HFFc6 (cell line): Measurements from ENCODE around the gene IL6R. TPM values are rescaled to one million over a fixed set of nuclear protein-coding genes. Genes with fewer than 3 reads are reported as not detected.

Experiments used
- DNase-seq: peaks from one replicate; pipeline ENCODE4 v3.0.0-alpha.2; 2018
- H3K27ac Mint-ChIP-seq: 2 replicates; pipeline ENCODE4 v1.8.0; 2020; ENCODE audit warnings: mild to moderate bottlenecking, mixed read lengths
- H3K27me3 Mint-ChIP-seq: 2 replicates; pipeline ENCODE4 v1.8.0; 2021; ENCODE audit warnings: mild to moderate bottlenecking, moderate library complexity, mixed read lengths; ENCODE audit not compliant: insufficient read depth
- H3K36me3 Mint-ChIP-seq: 2 replicates; pipeline ENCODE4 v1.8.0; 2021; ENCODE audit warnings: low read depth, mixed read lengths
- H3K4me1 Mint-ChIP-seq: 2 replicates; pipeline ENCODE4 v1.8.0; 2020; ENCODE audit warnings: low read depth, mixed read lengths
- H3K4me3 Mint-ChIP-seq: 2 replicates; pipeline ENCODE4 v1.8.0; 2020; ENCODE audit warnings: mild to moderate bottlenecking, moderate library complexity, mixed read lengths
- H3K9me3 Mint-ChIP-seq: 2 replicates; pipeline ENCODE4 v1.8.0; 2020; ENCODE audit warnings: mild to moderate bottlenecking, mixed read lengths
- CTCF ChIP-seq: fragments of 200-600 bp; sonication (generic); IDR thresholded peaks from 2 replicates; pipeline ENCODE4 v1.5.0; 2021; ENCODE audit warnings: antibody characterized with exemption, mild to moderate bottlenecking
- total RNA-seq, 6 experiments: library from RNA; stranded (reverse); fragmentation: NEBNext Ultra II Directional; extraction: Animal tissue kit (Norgen Biotek cat#: 25700); gene quantifications; 2 replicates in 1 of 6; 3 replicates in 5 of 6; pipeline ENCODE4 v1.2.3, GENCODE V29; 2021

IL6R gene
- total RNA-seq, 6 experiments from 2014 or later, result 2.0 to 3.9 (median 2.3) TPM

- no peak overlapping the region for H3K4me3 Mint-ChIP-seq
- H3K27me3 Mint-ChIP-seq, result peaks cover 25% of the 10 kb centered on the region
- H3K27ac Mint-ChIP-seq, result no peak overlapping the region
- DNase-seq, result no peak
- H3K4me1 Mint-ChIP-seq, result no peaks in the 10 kb centered on the region
- H3K9me3 Mint-ChIP-seq, result no peaks in the 10 kb centered on the region
- no peaks in the 10 kb centered on the region for H3K36me3 Mint-ChIP-seq
- no peak for TF ChIP-seq CTCF
Measured at GRCh38 chr1:154379301-154379700, 25.8 kb upstream of the IL6R start.

GRCh38 chr1:154384650-154385489, 20.3 kb upstream of the IL6R start:
- no peaks in the 10 kb centered on the region for H3K36me3 Mint-ChIP-seq
- peaks cover 40% of the 10 kb centered on the region for H3K27me3 Mint-ChIP-seq
- H3K27ac Mint-ChIP-seq, result no peak overlapping the region
- TF ChIP-seq CTCF, result no peak
- H3K9me3 Mint-ChIP-seq, result no peaks in the 10 kb centered on the region
- H3K4me1 Mint-ChIP-seq, result peaks cover 13% of the 10 kb centered on the region; the same call in 1 of the 2 replicates
- no peak for DNase-seq
- no peak overlapping the region for H3K4me3 Mint-ChIP-seq

GRCh38 chr1:154386643-154387352, 18.3 kb upstream of the IL6R start:
- H3K4me3 Mint-ChIP-seq, result peak overlapping the region; percentile 70

GRCh38 chr1:154391086-154391770, 13.9 kb upstream of the IL6R start:
- no peak for TF ChIP-seq CTCF
- H3K27ac Mint-ChIP-seq, result no peak overlapping the region
- DNase-seq, result no peak
- H3K4me1 Mint-ChIP-seq, result peaks cover 6% of the 10 kb centered on the region; the same call in 1 of the 2 replicates
- H3K27me3 Mint-ChIP-seq, result peaks cover 29% of the 10 kb centered on the region
- no peaks in the 10 kb centered on the region; the same call in 1 of the 2 replicates for H3K9me3 Mint-ChIP-seq
- H3K4me3 Mint-ChIP-seq, result no peak overlapping the region
- H3K36me3 Mint-ChIP-seq, result no peaks in the 10 kb centered on the region

More at GRCh38 chr1:154386643-154387352, 18.3 kb upstream of the IL6R start:
- TF ChIP-seq CTCF, result no peak
- no peak overlapping the region for H3K27ac Mint-ChIP-seq
- H3K4me1 Mint-ChIP-seq, result peaks cover 13% of the 10 kb centered on the region; the same call in 1 of the 2 replicates
- no peaks in the 10 kb centered on the region for H3K36me3 Mint-ChIP-seq
- no peaks in the 10 kb centered on the region for H3K9me3 Mint-ChIP-seq
- H3K27me3 Mint-ChIP-seq, result peaks cover 40% of the 10 kb centered on the region
- DNase-seq, result no peak

GRCh38 chr1:154398141-154398540, 7.0 kb upstream of the IL6R start:
- Mint-ChIP-seq H3K4me3 (no peak overlapping the region), H3K27me3 (peaks cover 17% of the 10 kb centered on the region), H3K27ac (no peak overlapping the region), H3K36me3 (no peaks in the 10 kb centered on the region), H3K9me3 (no peaks in the 10 kb centered on the region; the same call in 1 of the 2 replicates), H3K4me1 (no peaks in the 10 kb centered on the region)
- DNase-seq, result no peak
- no peak for TF ChIP-seq CTCF
